ENCODE data around the gene CACNA1H.
"Not testable (repeated sequence)": the region's sequence is repeated elsewhere in the genome, so short reads cannot be mapped to it uniquely, and the experiment has no call there.

The CACNA1H gene

DNA sequence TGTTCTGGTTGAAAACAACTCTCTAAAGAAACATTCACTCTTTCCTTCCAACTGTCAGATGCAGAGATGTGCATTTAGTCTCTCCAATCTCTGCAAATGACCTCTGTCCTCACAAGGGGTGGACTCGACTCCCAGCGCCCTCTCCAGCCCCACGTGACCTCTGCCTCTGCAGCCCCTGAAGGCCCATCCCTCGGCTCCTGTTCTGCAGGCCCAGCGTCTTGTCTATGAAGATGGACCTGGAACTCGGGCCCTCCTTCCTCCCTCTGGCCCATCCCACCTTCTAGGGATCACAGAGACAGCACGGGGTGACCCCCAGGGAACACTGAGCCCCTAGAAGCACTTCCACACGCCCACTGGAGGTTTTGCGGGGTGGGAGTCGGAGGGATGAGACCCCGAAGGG is 90.5 kb downstream of the CACNA1H start:
- DNase-seq: not testable (repeated sequence)

DNA sequence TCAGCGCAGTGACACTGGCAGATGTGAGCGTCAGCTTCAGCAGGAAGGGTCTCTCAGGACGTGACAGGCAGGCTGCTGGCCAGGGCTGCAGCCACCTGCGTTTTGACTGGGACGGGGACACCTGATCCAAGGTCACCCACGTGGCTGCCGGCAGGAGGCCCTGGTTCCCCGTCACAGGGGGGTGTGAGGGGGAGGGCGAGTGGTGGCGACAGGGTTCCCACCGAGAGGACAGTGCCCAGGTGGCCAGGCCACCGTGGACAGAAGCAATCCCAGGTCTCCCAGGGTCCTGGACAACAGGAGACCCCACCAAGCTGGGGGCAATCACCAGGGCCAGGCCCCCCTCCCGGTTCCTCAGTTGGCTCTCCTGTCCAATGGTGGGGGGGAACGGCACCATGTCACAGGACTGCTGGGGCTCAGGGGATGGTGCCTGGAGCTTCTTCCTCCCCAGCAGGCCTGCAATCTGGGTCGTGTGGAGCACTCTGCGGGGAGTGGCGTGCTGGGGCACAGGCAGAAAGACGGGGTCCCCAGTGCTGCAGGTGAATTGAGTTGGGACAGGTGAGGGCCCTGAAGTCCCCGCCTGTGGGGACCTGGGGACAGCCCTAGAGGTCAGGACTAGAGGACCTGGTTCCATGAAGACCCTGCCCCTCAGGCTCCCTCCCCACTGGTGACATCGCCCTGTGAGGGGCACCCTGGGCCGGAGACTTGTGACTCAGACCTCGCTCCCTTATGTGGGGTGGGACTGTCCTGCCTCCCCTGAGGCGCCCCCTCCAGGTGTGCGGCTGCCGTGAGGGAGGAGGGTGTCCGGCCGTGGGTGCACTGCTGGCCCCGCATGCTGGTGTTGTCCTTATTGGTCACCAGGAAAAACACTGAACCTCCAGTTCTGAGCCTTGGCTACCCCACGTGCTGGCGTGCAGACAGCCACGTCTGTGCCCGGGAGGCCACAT is 91.3 kb downstream of the CACNA1H start:
- DNase-seq: not testable (repeated sequence)

DNA sequence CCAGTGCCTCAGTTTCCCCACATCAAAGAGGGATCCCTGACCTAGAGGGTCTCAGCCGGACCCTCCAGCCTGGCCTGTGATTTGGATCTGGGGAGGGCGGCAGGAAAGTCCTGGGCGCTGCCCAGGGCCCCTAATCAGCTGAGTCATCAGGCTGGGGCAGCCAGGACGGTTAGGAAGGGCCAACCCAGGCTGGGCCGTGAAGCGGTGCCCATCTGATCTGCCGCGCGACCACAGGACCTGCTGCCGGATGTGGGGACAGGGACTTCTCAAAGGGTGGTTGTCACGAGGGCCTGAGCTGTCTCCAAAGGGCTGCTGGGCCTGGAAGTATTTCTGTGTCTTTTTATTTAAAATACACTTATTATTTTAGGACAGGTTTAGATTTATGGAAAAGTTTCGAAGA is 92.0 kb downstream of the CACNA1H start:
- no peak for DNase-seq

DNA sequence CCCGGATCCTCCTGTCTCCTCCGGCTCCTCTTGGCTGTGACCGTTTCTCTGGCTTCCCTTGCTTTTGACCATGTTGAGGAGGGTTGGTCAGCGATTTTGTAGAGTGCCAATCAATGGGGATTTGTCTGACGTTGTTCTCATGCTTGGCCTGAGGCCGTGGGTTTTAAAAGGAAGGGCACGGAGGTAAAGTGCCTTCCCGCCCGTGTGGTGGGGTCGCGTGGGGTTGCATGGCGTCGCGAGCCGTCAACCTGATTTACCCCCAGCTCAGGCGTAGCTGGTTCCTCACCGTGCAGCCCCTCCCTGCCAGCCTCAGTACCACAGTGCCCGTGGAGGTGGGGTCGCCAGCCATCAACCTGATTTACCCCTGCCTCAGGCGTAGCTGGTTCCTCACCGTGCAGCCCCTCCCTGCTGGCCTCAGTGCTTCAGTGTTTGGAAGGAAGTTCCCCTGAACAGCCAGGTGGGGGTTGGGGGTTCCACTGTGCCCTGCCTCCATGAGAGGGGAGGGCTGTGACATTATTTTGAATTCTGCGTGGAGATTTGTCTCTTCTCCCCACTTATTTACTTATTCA is 92.6 kb downstream of the CACNA1H start:
- no peak for DNase-seq

DNA sequence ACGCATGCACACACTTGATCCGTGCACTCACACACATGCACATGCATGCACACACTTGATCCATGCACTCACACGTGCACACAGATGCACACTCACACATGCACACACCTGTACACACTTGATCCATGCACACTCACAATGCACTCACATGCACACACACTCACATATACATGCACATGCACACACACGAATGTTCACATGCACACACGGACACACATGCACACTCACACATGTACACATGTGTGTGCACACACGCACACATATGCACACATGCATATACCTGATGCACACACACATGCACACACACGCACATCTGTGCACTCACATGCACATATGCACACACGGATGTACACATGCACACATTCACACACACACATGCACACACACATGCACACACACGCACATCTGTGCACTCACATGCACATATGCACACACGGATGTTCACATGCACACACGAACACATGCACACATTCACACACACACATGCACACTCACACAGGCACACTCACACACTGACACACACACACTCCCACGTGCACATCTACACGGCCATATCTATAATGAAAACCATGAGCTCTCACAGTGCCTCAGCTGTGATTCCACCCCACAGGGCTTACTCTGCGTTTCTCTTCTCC is 95.1 kb downstream of the CACNA1H start:
- not testable (repeated sequence) for DNase-seq

DNA sequence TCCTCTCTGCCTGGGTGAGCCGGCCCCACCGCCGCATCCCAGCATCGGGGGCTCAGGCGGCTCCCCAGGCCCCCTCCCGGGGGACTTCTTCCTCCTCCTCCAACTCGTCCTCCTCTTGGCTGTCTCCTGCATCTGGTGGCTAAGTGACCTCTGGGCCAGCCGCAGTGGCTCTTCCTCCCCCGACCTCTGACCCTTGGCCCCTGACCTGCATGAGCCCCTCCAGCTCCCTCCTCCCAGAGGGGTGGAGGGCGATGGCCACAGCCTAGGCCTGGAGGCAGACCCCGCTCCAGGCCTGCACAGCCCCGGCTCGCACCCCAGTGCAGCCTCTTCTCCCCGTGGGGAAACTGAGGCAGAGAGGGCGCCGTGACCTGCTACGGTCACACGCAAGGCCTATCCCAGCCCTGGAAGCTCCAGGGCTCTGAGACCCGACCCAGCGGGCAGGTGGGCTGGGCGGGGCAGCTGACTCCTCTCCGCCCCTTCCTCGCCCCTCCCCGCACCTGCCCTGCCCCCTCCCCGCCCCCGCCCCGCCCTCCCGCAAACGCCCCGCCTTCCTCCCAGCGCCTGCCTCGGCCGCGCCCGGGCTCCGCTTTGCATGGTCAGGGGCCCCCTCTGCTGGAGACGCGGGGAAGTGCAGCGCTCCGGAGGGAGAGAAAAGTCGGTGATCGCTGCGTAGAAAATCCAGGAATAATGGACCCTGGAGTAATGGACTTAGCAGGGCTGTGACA is 96.3 kb downstream of the CACNA1H start:
- DNase-seq: not testable (repeated sequence)

DNA sequence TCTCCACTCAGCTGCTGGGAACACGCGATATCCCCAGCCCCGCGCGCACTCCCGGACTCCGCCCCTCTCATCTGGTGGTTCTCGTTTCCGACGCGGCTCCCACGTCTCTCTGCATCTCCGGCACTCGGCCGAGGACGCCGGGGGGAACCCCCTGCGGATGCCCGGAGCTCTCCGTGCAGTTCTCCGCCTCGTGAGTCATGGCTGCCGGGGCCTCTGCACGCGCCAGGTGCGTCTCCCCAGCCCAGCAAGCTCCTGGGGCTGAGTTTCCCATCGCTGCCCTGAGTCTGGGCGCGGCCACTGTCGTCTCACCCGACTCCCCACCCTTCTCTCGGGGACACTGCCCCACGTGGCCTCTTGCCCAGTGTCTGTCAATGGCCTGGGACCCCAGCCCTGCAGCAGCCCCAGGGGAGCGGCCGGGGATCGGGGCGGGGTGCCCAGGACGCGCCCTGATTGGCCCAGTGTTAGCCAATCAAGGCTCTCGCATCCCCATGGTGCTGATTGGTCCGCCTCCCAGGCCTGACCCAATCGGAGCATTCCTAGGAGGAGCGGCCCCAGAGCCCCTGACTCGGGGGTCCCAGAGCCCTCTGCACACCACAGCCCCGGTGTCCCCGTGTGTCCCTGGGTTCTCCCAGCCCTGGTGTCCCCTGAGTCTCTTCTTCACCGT is 100.9 kb downstream of the CACNA1H start:
- DNase-seq: not testable (repeated sequence)

DNA sequence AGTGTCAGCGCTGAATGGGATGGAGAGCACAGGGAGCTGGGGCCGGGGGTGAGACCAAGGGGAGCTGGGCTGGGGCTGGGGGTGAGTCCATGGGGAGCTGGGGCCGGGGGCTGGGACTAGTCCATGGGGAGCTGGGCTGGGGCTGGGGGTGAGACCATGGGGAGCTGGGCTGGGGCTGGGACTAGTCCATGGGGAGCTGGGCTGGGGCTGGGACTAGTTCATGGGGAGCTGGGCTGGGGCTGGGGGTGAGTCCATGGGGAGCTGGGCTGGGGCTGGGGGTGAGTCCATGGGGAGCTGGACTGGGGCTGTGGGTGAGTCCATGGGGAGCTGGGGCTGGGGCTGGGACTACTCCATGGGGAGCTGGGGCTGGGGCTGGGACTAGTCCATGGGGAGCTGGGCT is 101.9 kb downstream of the CACNA1H start:
- not testable (repeated sequence) for DNase-seq

DNA sequence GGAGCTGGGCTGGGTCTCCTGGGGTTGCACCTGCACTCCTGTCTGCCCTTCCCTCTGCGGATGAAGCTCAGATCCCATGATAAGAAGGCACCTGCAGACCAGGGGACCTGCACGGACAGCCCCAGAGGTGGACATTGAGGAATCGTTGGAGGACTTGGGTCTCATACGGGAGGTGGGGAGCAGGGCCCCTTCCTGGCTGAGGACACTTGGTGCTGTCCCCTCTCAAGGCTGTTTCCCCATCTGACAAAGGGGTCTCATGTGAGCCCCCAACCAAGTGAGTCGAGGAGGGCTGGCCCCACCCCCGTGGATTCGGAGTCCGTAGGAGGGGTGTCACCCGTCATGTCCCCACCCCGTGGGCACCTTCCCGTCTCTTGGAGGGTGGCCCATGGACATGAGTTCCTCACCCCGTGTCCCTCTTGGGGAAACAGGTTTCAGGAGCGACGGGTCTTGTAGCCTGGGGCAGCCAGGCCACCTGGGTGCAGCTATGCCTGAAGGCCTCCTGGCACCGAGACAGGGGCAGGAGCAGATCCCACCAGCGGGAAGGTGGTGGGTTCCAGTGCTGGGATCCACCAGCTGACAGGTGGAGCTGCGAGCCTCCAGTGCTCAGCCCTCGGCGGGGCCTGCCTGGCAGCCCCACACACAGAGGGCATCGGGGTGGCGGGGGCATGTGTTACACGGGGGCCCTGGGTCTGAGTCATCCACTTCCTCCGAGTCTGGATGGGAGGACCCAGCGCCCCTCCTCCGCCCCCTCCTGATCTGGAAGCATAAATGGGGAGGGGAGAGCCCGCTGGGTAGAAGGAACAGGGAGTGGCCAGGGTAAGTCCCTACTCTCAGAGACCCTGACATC is 102.6 kb downstream of the CACNA1H start, which contains the start of gene TPSD1:
TSS of gene TPSD1 (plus strand) at position 794 of the 847 bp plus-strand sequence. CDS start 212 bp downstream, outside the sequence.
- DNase-seq: not testable (repeated sequence)

DNA sequence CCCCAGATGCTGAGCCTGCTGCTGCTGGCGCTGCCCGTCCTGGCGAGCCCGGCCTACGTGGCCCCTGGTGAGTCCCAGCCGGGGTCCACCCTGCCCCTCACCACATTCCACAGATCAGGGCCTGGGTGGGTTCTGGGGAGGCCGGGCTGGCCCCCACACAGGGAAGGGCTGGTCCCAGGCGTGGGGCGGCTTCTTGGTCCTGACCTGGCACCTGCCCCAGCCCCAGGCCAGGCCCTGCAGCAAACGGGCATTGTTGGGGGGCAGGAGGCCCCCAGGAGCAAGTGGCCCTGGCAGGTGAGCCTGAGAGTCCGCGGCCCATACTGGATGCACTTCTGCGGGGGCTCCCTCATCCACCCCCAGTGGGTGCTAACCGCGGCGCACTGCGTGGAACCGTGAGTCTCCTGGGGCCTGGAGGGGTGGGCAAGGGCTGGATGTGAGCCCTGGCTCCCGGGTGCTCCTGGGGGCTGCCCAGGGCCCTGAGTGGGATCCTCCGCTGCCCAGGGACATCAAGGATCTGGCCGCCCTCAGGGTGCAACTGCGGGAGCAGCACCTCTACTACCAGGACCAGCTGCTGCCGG is 103.5 kb downstream of the CACNA1H start:
- not testable (repeated sequence) for DNase-seq

DNA sequence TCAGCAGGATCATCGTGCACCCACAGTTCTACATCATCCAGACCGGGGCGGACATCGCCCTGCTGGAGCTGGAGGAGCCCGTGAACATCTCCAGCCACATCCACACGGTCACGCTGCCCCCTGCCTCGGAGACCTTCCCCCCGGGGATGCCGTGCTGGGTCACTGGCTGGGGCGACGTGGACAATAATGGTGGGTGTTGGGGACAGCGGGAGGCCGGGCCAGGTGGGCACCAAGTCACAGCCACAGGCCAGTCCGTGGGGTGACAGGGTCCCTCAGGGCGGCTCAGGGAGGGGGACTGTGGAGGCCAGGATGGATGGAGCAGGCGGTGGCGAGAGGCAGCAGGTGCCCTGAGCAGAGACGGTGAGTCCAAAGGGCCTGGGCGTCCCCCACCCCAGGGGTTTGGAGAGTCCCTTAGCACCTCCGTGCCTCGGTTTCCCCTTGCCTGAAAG is 104.0 kb downstream of the CACNA1H start:
- DNase-seq: no peak

DNA sequence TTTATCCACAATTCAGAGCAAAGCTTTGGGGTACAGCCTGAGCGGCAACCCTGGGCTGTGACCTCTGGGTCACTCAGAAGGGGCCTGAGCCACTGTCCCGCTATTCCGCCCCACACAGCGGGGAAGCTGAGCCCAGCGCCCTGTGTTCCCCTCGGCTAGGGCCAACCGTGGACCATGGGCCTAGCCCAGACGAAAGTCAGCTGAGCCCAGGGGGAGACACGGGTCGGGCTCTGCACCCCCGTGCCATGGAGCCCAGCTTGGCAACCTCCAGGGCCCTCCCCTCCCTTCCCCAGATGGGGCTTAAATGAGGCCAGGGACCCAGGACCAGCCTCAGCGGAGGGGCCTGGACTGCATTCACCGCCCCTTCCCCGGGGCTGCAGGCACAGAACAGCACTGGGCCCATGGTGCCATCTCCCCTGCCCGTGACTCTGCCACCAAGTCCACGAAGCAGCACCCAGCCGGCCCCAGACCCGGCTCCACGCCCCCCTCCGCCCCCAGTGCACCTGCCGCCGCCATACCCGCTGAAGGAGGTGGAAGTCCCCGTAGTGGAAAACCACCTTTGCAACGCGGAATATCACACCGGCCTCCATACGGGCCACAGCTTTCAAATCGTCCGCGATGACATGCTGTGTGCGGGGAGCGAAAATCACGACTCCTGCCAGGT is 104.8 kb downstream of the CACNA1H start:
- no peak for DNase-seq

DNA sequence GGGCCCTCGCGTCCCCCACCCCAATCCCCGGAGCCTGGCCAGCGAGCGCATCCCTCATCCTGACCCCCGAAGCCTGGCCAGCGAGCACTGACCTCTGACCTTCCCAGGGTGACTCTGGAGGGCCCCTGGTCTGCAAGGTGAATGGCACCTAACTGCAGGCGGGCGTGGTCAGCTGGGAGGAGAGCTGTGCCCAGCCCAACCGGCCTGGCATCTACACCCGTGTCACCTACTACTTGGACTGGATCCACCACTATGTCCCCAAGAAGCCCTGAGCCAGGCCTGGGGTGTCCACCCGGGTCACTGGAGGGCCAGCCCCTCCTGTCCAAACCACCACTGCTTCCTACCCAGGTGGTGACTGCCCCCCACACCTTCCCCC is 105.3 kb downstream of the CACNA1H start:
- no peak for DNase-seq

DNA sequence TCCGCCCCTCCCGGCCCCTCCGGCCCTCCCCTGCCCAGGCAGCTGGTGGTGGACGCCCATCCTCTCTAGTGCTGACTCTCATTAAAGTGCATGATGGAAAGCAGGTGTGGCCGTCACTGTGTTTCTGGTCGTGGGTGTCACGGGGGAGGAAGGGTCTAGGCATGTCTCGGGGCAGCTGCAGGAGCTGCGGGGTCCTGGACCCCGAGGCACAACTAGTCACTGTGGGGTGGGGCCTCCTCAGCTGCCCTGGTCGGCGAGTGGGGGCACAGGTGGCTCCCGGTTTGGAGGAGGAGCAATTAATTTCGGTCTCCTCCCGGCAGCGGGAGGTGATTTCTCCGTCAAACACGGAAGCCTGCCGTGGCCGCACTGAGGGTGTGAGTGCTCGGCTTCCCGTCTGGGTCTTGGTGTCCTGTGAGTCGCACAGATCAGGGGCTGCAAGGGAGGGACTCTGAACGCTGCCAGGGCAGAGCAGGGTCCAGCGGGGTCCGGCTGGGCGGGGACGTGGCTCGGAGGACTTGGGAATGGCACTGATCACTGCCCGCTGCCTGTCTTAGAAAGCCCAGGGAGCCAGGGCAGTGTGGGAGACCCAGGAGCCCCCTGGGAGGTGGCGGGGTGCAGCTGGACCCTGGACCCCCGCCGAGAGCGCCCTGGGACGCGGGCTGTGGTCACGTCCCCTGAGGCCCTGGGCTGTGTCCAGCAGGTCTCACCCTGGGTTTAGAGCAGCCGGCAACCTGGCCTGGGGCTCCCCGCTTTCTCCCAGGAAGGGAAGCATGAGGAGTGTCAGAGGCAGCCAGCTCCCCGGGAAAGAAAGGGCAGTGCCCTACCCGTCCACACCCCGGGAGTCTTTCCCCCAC is 106.2 kb downstream of the CACNA1H start:
- DNase-seq: no peak

DNA sequence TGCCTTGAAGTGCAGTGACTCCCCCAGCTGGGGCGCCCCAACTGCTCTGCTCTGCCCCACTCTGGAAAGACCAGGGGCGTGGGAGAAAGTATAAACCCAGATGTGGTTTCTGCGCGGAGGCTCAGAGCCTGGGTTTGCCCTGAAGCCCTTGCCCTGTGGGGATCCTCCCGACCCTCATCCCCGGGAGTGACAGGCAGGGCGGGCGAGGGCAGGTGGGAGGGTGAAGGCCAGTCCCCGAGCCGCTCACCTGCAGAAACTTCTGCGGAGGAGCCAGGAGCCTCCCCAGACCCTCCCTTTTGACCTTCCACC is 106.8 kb downstream of the CACNA1H start:
- no peak for DNase-seq

DNA sequence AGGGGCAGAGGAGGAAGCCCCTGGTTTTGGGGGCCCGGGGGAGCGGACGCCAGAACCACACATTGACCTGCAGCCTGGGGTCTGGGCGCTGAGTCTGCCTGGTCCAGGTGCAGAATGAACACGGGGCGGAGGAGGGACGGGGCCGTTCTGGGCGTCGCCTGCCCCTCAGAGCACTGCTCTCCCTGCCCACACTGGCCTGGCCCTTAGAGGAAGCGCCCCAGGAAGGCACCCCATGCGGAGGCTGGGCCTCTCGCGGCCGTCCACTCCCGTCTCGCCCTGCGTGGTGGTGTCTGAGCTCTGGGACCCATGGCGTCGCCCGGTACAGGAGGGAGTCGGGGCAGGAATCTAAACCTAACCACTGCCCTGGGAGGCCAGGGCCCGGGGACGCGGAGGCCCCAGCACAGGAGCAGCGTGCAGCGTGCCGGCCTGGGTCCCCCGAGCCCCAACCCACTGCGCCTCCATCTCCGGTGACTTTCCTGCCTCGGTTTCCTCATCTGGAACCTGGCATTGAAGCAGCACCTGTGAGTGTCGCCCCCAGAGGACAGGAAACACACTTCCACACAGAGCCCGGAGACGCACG is 107.3 kb downstream of the CACNA1H start:
- DNase-seq: no peak

DNA sequence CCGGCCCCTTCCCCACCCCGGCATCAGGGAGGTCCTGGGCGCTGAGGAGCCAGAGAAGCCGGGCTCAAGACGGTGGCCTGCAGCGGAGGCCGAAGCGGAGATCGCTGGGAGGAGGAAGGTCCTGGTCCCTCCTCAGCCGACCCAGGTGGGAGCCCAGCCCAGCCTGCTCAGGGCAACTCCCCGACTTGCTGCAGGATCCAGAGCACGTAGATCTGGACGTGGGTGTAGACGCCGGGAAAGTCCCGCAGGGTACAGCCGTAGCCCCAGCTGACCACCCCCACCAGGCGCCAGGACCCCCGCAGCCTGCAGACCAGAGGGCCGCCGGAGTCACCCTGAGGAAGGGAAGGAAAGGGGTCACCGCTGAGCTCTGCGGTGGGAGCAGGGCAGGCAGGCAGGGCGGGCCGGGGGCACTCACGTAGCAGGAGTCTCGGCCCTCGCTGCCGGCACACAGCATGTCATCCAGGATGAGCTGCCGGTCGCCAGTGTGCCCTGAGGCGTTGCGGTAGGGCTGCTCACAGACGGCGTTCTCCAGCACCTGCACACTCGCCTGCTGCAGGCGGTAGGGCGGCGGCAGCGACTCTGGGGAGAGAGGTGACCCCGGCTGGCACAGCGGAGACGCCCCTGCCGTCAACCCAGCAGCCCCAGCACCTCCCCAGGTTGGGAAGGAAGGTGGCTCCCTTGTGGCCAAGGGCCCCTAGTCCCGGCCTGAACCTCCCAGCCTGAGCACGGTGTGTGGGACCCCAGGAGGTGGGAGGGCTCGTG is 108.4 kb downstream of the CACNA1H start:
- no peak for DNase-seq

Measured in anterior cingulate cortex (tissue), 58 donors.